SW 1271 (cell line): Measurements from ENCODE around the gene CTNNA2.

Source experiments
- DNase-seq, 2 experiments: peaks; one replicate each; lab custom pipeline; 2025; lab: John Stamatoyannopoulos, UW

The CTNNA2 gene

GRCh38 chr2:79612999-79613398 lies 100.1 kb downstream of the CTNNA2 start:
- no peak for DNase-seq

GRCh38 chr2:79619442-79619841 lies 106.6 kb downstream of the CTNNA2 start:
- DNase-seq, result no peak

GRCh38 chr2:79619976-79620375 lies 107.1 kb downstream of the CTNNA2 start:
- DNase-seq, result no peak

- DNase-seq, result no peak
Measured at GRCh38 chr2:79620679-79621078, 107.8 kb downstream of the CTNNA2 start.

- DNase-seq, result no peak
Measured at GRCh38 chr2:79621252-79621651, 108.4 kb downstream of the CTNNA2 start.

- DNase-seq, result no peak
Measured at GRCh38 chr2:79621755-79622154, 108.9 kb downstream of the CTNNA2 start.

GRCh38 chr2:79622508-79622907 lies 109.7 kb downstream of the CTNNA2 start:
- no peak for DNase-seq

- DNase-seq, result no peak
Measured at GRCh38 chr2:79627237-79627636, 114.4 kb downstream of the CTNNA2 start.

GRCh38 chr2:79630060-79630459 lies 117.2 kb downstream of the CTNNA2 start:
- peak; percentile 40 to 49 for DNase-seq

GRCh38 chr2:79630972-79631557 lies 118.2 kb downstream of the CTNNA2 start:
- DNase-seq, result no peak

GRCh38 chr2:79638410-79638809 lies 125.6 kb downstream of the CTNNA2 start:
- DNase-seq, result no peak

- DNase-seq, result no peak
Measured at GRCh38 chr2:79638954-79639353, 126.1 kb downstream of the CTNNA2 start.

- no peak for DNase-seq
Measured at GRCh38 chr2:79640001-79640400, 127.2 kb downstream of the CTNNA2 start.

- DNase-seq, result no peak
Measured at GRCh38 chr2:79649531-79649930, 136.7 kb downstream of the CTNNA2 start.

- DNase-seq, result no peak
Measured at GRCh38 chr2:79660557-79660956, 147.7 kb downstream of the CTNNA2 start.

GRCh38 chr2:79665091-79665490 lies 152.2 kb downstream of the CTNNA2 start:
- no peak for DNase-seq

- DNase-seq, result no peak
Measured at GRCh38 chr2:79666430-79666829, 153.6 kb downstream of the CTNNA2 start.

- DNase-seq, result no peak
Measured at GRCh38 chr2:79669714-79670113, 156.9 kb downstream of the CTNNA2 start.

GRCh38 chr2:79670198-79670597 lies 157.3 kb downstream of the CTNNA2 start:
- DNase-seq, result no peak

GRCh38 chr2:79686884-79687283 lies 174.0 kb downstream of the CTNNA2 start:
- DNase-seq, result no peak

GRCh38 chr2:79695248-79695647 lies 182.4 kb downstream of the CTNNA2 start:
- DNase-seq, result no peak

GRCh38 chr2:79697200-79697599 lies 184.3 kb downstream of the CTNNA2 start:
- no peak for DNase-seq

GRCh38 chr2:79700651-79701050 lies 187.8 kb downstream of the CTNNA2 start:
- no peak for DNase-seq

GRCh38 chr2:79702905-79703304 lies 190.1 kb downstream of the CTNNA2 start:
- no peak for DNase-seq

- DNase-seq, result no peak
Measured at GRCh38 chr2:79711098-79711497, 198.2 kb downstream of the CTNNA2 start.
